Activated gamma-delta T cell treated with Interleukin-2 at 50 U/mL for 16 hours (primary cell): ENCODE data around the gene AHI1.
A peak's percentile ranks its signal among the peaks of the same experiment; 100 is the strongest.
"Not testable (repeated sequence)": the region's sequence is repeated elsewhere in the genome, so short reads cannot be mapped to it uniquely, and the experiment has no call there.

Source experiments
- DNase-seq: peaks from one replicate; pipeline ENCODE4 v3.0.0-alpha.2; 2020

The AHI1 gene

GRCh38 chr6:135505222-135505621 lies 7.7 kb upstream of the AHI1 start:
- DNase-seq, result no peak

- no peak for DNase-seq
Measured at GRCh38 chr6:135504734-135505133, 7.2 kb upstream of the AHI1 start.

GRCh38 chr6:135503703-135504475 lies 6.3 kb upstream of the AHI1 start:
- DNase-seq, result no peak

GRCh38 chr6:135499441-135500340 lies 2.2 kb upstream of the AHI1 start:
- no peak for DNase-seq

GRCh38 chr6:135498185-135498841 lies 773 bp upstream of the AHI1 start:
- DNase-seq, result peak; percentile 56

- no peak for DNase-seq
Measured at GRCh38 chr6:135496800-135497411, 634 bp downstream of the AHI1 start.

- DNase-seq, result no peak
Measured at GRCh38 chr6:135493218-135493961, 4.2 kb downstream of the AHI1 start.

GRCh38 chr6:135490381-135490780 lies 7.2 kb downstream of the AHI1 start:
- DNase-seq, result no peak

GRCh38 chr6:135488023-135488422 lies 9.5 kb downstream of the AHI1 start:
- no peak for DNase-seq

GRCh38 chr6:135483903-135484302 lies 13.6 kb downstream of the AHI1 start:
- DNase-seq, result not testable (repeated sequence)

GRCh38 chr6:135481783-135482369 lies 15.7 kb downstream of the AHI1 start:
- DNase-seq, result no peak

GRCh38 chr6:135479601-135480000 lies 17.9 kb downstream of the AHI1 start:
- DNase-seq, result no peak

- DNase-seq, result no peak
Measured at GRCh38 chr6:135478626-135479025, 18.9 kb downstream of the AHI1 start.

GRCh38 chr6:135475292-135475886 lies 22.2 kb downstream of the AHI1 start:
- DNase-seq, result no peak

- DNase-seq, result no peak
Measured at GRCh38 chr6:135474362-135474761, 23.2 kb downstream of the AHI1 start.

GRCh38 chr6:135465903-135466302 lies 31.6 kb downstream of the AHI1 start:
- DNase-seq, result no peak

GRCh38 chr6:135465307-135465706 lies 32.2 kb downstream of the AHI1 start:
- no peak for DNase-seq

- DNase-seq, result no peak
Measured at GRCh38 chr6:135464634-135465033, 32.9 kb downstream of the AHI1 start.

GRCh38 chr6:135461208-135461607 lies 36.3 kb downstream of the AHI1 start:
- no peak for DNase-seq

GRCh38 chr6:135458051-135458450 lies 39.5 kb downstream of the AHI1 start:
- DNase-seq, result no peak

- DNase-seq, result no peak
Measured at GRCh38 chr6:135451617-135452190, 45.8 kb downstream of the AHI1 start.
